ENCODE results near the gene CASZ1.

CASZ1 gene

GRCh38 chr1:10690484-10690883 lies 106.0 kb downstream of the CASZ1 start:
- Histone ChIP-seq H3K27ac (no peak overlapping the region), H4K20me1 (ENCODE audit: insufficient read depth) (no peaks in the 10 kb centered on the region), H3K79me2 (ENCODE audit: insufficient read depth, low read depth) (no peaks in the 10 kb centered on the region), H3K4me1 (ENCODE audit: low read depth, poor library complexity, severe bottlenecking) (no peaks in the 10 kb centered on the region), H3K4me2 (no peak overlapping the region), H3K9ac (no peak overlapping the region), H3K27me3 (ENCODE audit: insufficient read depth, low read depth) (peaks cover 86% of the 10 kb centered on the region), H3K36me3 (ENCODE audit: insufficient read depth) (no peaks in the 10 kb centered on the region), H2AFZ (ENCODE audit: low read depth) (no peak overlapping the region), H3K4me3 (IDR thresholded peaks at IDR 0.05; ENCODE audit: insufficient read depth, low read depth, low read length) (no peak overlapping the region)
- no peak for TF ChIP-seq CTCF (conservative IDR thresholded peaks at IDR 0.05; ENCODE audit: low read depth, low read length)

GRCh38 chr1:10688409-10688786 lies 108.0 kb downstream of the CASZ1 start:
- H3K27me3 ChIP-seq (ENCODE audit: insufficient read depth, low read depth): peaks cover 98% of the 10 kb centered on the region
- H3K4me1 ChIP-seq (ENCODE audit: low read depth, poor library complexity, severe bottlenecking): no peaks in the 10 kb centered on the region
- H3K36me3 ChIP-seq (ENCODE audit: insufficient read depth): no peaks in the 10 kb centered on the region
- no peak overlapping the region for H3K27ac ChIP-seq
- no peak overlapping the region for H3K4me3 ChIP-seq (IDR thresholded peaks at IDR 0.05; ENCODE audit: insufficient read depth, low read depth, low read length)
- H3K79me2 ChIP-seq (ENCODE audit: insufficient read depth, low read depth): no peaks in the 10 kb centered on the region
- no peak for TF ChIP-seq CTCF (conservative IDR thresholded peaks at IDR 0.05; ENCODE audit: low read depth, low read length)
- H3K4me2 ChIP-seq: no peak overlapping the region
- no peak overlapping the region for H2AFZ ChIP-seq (ENCODE audit: low read depth)
- H4K20me1 ChIP-seq (ENCODE audit: insufficient read depth): no peaks in the 10 kb centered on the region
- no peak overlapping the region for H3K9ac ChIP-seq

GRCh38 chr1:10687782-10688408 lies 108.6 kb downstream of the CASZ1 start:
- H3K4me2 ChIP-seq: no peak overlapping the region
- peaks cover 98% of the 10 kb centered on the region for H3K27me3 ChIP-seq (ENCODE audit: insufficient read depth, low read depth)
- H3K36me3 ChIP-seq (ENCODE audit: insufficient read depth): no peaks in the 10 kb centered on the region
- no peak overlapping the region for H3K9ac ChIP-seq
- no peaks in the 10 kb centered on the region for H3K79me2 ChIP-seq (ENCODE audit: insufficient read depth, low read depth)
- no peaks in the 10 kb centered on the region for H4K20me1 ChIP-seq (ENCODE audit: insufficient read depth)
- H3K4me3 ChIP-seq (IDR thresholded peaks at IDR 0.05; ENCODE audit: insufficient read depth, low read depth, low read length): no peak overlapping the region
- TF ChIP-seq CTCF (conservative IDR thresholded peaks at IDR 0.05; ENCODE audit: low read depth, low read length): no peak
- no peak overlapping the region for H3K27ac ChIP-seq
- H3K4me1 ChIP-seq (ENCODE audit: low read depth, poor library complexity, severe bottlenecking): no peaks in the 10 kb centered on the region
- no peak overlapping the region for H2AFZ ChIP-seq (ENCODE audit: low read depth)

- no peak overlapping the region for H3K4me2 ChIP-seq
- H3K27ac ChIP-seq: no peak overlapping the region
- no peak overlapping the region for H2AFZ ChIP-seq (ENCODE audit: low read depth)
- H3K4me1 ChIP-seq (ENCODE audit: low read depth, poor library complexity, severe bottlenecking): no peaks in the 10 kb centered on the region
- H3K4me3 ChIP-seq (IDR thresholded peaks at IDR 0.05; ENCODE audit: insufficient read depth, low read depth, low read length): no peak overlapping the region
- no peaks in the 10 kb centered on the region for H4K20me1 ChIP-seq (ENCODE audit: insufficient read depth)
- no peak overlapping the region for H3K9ac ChIP-seq
- H3K27me3 ChIP-seq (ENCODE audit: insufficient read depth, low read depth): peaks cover 100% of the 10 kb centered on the region
- no peaks in the 10 kb centered on the region for H3K79me2 ChIP-seq (ENCODE audit: insufficient read depth, low read depth)
- no peak for TF ChIP-seq CTCF (conservative IDR thresholded peaks at IDR 0.05; ENCODE audit: low read depth, low read length)
- H3K36me3 ChIP-seq (ENCODE audit: insufficient read depth): no peaks in the 10 kb centered on the region
Observed at GRCh38 chr1:10687251-10687651, 109.2 kb downstream of the CASZ1 start.
